GM21717 (cell line): ENCODE measurements around the gene ITPKB.
A peak's percentile ranks its signal among the peaks of the same experiment; 100 is the strongest.
"Not testable (repeated sequence)": the region's sequence is repeated elsewhere in the genome, so short reads cannot be mapped to it uniquely, and the experiment has no call there.

Source experiments
- ATAC-seq: cut with Tn5 transposase; IDR thresholded peaks from one replicate; pipeline ENCODE4 v1.9.1; 2021; ENCODE audit warnings: mild to moderate bottlenecking, moderate library complexity; ENCODE audit not compliant: unreplicated experiment

The ITPKB gene

DNA sequence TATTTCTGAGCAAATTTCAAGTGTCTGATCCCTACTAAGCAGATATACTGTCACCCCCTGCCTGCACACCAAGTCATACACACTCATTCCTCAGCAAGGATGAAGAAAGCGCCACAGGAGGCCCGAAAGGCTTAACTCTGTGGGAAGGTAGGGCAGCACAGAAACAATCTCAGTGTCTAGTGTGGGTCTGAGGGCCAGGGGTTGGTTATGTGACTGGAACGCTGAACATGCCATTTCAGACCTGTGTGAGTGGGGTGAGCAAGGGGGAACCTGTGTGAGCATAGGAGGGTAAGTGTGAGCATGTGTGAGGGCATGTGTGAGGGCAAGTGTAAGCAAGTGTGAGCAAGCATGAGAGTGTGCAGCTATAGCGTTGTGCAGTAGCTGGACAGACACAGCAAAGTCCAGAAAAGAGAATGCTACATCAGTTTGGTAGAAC lies 6.2 kb downstream of the ITPKB start:
- no peak for ATAC-seq

- ATAC-seq = no peak
Observed at GRCh38 chr1:226731257-226731893, 7.7 kb downstream of the ITPKB start.

- ATAC-seq = no peak
Observed at GRCh38 chr1:226730836-226731235, 8.2 kb downstream of the ITPKB start.

GRCh38 chr1:226730071-226730470 lies 9.0 kb downstream of the ITPKB start:
- ATAC-seq = no peak

GRCh38 chr1:226728448-226728847 lies 10.6 kb downstream of the ITPKB start:
- no peak for ATAC-seq

DNA sequence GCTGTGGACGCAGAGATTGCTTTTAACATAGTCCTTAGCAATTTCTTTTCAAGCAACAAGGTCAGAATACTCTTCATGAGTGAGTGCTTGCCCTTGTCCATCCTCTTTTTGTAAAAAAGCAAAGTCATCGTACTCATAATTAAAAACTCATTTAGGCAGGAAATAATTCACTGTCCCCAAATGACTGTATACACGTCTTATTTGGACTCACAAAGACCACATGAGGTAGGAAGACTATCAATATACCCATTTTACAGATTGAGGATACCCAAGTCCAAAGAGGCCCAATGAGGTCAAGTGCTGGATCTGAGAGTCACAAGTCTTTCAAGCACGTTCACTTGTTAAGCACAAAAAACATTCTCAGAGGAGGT lies 13.2 kb downstream of the ITPKB start:
- no peak for ATAC-seq

DNA sequence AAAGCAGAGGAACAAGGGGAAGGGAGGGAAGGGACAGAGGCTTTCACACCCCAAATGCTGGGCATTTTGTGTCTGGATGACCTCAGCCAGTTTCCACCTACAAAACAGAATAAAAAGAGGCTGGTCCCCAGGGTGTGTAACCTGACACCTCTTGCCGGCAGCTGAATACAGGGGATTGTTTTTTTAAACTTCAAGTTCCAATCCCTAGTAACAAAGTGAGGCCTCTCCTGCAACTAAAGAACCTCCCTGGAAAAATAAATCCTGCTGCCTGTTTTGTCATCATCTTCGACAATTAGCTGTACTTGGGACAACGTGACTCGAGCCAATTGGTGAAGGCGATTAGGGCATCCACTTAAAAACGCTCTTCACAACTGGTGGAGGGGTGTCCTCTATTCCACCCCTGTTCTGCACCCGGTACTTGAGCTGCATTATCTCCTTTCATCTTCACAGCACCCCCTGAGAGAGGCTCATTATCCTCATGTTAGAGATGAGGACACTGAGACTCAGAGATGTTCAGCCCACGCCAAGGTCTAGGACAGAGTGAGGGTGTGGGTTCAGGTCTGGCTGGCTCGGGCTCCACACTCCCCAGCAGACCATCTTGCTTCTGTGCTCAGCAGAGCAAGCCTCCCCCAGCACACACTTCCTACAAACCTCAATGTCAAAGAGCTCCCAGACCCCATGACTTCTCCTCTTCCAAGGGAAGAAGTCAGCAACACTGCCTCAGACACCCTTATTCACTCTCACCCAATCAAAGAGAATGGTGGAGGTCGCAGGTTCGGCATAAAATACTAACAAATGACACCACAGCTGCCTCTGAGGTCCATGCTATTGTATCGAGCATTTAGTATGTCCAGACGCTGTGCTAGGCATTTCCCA lies 15.2 kb downstream of the ITPKB start:
- no peak for ATAC-seq

- no peak for ATAC-seq
Observed at GRCh38 chr1:226722901-226723656, 16.0 kb downstream of the ITPKB start.

DNA sequence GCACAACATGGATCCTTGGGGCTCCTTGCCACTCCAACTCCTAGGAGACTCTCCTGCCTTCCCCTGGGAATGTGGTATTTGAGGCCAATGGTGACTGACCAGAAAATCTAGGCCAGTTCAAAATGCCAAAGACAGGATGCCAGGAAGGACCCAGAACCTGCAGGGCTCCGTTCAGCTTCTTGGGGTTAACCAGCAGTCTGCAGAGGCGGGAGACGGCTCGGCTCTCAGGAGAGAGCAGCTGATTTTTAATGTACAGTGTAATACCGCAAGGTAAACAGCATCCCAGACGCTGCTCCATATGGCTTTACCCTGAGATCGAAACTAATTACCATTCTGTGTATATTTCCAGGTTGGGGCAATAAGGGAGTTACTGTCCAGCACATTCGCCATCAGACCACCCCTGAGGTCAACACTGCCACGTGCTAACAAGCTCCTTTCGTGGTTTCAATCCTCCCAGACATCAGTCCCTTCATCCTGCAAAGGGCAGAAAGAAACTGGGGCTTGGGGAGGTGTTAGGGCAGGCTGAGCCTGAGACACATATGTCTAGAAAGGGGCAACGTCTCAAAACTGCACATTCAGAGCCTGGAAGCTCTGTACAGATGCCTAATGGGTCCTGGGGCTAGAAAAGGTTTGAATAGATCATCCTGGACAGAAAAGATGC lies 16.7 kb downstream of the ITPKB start:
- ATAC-seq = no peak

DNA sequence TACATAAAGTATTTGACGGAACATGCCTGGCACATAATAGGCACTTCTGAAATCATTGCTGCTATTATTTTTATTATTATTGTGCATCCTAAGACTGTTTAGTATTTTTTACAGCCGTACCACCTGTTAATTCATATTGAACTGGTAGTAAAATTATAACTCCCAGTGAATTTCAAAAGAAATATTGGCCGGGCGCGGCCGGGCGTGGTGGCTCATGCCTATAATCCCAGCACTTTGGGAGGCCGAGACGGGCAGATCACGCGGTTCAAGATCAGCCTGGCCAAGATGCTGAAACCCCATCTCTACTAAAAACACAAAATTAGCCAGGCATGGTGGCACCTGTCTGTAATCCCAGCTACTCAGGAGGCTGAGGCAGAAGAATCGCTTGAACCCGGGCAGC lies 18.5 kb downstream of the ITPKB start:
- not testable (repeated sequence) for ATAC-seq

DNA sequence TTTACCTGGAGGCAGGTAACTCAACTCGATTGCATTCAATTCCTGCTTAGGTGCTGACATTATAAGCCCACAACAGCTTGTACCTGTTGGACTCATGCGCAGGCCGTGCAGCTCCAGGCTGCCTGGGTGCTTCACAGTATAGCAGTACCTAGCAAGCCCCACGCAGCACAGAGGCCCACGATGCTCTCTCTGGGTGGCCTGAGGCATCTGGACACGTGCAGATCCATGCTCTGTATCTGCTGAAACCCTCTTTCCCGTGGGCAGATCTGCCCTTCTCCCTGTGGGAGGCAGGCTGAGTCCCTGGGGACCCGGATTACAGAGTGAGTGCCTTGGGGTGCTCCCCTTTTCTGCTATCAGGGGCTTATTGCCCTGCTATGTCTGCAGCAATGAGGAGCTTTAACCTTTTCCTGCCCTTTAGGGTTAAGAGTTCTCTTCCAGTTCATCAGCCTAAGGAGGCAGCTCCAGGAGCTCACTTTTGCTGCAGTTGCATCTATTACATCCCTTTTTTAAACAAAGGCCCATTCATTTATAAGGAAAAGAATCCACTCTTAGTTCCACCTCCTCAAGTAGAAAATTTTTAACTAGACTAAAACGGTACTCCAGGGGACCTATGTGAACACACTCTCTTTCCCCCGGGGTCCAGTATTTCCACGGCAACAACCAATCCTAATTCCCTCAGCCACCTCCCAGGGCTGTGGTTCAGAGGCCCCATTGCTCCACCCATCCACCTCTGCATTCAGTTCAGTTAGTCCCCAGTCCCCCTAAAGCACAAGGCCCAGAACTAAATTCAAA lies 19.3 kb downstream of the ITPKB start:
- no peak for ATAC-seq

- ATAC-seq = no peak
Observed at GRCh38 chr1:226717256-226717909, 21.7 kb downstream of the ITPKB start.

GRCh38 chr1:226716577-226716976 lies 22.5 kb downstream of the ITPKB start:
- no peak for ATAC-seq

- no peak for ATAC-seq
Observed at GRCh38 chr1:226714148-226714547, 24.9 kb downstream of the ITPKB start.

DNA sequence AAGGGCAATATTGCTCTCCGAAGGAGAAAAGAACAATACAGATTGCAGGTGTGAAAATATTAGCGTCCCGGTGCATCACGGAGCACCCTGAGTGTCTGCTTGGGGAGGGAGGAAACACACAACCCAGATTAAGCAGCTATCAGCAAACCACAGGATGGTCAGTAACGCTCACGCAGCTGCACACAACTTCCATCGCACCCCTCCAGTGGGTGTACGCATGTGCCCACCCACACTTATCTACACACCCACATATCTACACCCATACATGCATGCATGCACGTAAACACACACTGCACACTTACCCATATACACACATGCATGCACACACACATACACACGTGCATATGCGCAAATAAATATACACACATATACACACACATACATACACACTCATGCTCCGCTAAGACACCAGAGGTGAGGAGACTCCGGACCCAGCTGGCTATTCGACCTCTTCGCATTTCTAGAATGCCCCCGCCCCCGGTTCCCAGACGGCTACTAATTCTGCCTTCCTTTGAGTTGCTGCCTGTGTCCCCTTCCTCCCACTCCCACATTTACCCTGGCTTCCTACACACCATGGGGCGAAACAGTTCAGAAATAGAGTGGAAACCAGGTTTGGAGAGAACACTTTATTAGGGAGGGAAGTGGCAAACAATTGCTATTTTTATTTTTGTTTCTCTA lies 26.2 kb downstream of the ITPKB start:
- peak; percentile 13 for ATAC-seq

DNA sequence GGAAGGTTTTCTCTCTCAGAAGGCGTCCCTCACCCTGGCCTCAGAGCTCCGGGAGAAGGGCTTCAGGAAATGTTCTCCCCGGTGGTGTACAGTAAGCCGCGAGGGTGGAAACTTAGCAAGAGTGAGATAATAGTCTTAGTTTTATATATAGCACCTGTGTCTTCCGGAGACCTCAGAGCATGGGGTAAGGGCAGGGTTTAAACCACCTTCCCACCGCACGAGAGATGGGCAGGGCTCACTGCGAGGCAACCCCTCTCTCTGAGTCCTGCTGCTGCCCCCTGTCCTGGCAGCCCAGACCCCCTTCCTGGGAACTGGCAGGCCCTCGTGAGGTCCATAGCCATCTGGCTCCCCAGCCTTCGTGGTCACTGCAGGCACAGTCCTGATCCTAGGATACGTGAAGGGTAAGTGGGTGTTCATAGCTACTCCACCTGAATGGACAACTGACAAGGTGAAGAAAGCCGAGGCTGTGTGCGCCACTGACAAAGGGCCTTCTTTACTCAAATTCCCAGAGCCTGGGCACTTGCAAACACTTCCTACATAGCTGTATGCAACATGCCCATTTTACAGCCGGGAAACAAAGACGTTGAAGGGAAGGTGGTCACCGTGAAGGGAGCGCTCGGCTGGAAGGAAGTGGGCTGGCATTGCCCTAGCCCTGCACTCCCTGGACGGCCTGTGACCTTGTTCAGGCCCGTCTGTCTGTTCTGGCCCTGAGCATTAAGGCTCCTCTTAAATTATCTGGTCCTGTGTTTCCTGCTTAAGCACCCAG lies 26.9 kb downstream of the ITPKB start:
- ATAC-seq = peak; percentile 89

DNA sequence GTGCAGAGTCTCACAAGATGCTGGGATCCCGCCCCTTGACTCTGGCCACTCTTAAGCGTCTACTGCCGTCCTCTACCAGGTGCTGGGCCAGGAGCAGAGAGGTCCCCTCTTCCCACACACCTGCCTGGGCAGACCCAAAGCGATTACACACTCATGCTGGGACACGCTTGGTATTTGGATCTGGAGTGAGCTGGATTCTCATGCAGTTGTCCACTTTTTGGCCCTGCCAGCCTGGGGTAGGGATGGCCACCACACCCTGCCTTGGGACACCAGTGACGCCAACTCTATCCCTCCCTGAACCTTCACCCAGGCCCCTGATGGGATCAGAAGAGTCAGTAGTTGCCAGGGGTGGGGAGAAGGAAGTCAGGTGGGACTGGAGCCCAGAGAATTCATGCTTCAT lies 28.6 kb downstream of the ITPKB start:
- no peak for ATAC-seq

DNA sequence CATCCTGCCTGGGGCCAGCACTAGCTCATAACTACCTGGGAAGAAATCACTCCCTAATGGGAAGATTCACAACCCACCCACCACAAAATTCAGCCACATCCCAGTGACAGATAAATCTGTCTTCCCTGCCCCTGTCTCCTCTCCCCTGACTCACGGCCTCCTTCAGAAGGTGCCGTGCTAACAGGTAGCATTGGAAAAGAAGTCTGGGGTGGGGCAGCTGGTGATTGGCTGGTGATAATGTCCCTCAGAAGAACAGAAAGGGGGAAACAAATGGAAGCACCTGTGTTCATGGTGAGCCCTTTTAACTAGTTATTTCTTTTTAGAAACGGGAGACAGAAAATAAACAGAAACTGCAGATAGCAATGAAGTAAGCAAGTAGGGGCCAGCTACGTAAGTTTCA lies 29.1 kb downstream of the ITPKB start:
- ATAC-seq = no peak
